ENCODE results near the gene NLRP12.

Gene NLRP12

GRCh38 chr19:53810891-53811290, 13.2 kb downstream of the NLRP12 start:
- Histone ChIP-seq H3K9ac (ENCODE audit: insufficient read length, low read depth) (no peak overlapping the region), H3K36me3 (ENCODE audit: insufficient read depth, insufficient read length, low read length) (peaks cover 8% of the 10 kb centered on the region), H3K4me1 (ENCODE audit: insufficient read depth, insufficient read length) (no peaks in the 10 kb centered on the region), H3K9me3 (ENCODE audit: insufficient read depth, low read length) (no peaks in the 10 kb centered on the region), H3K27me3 (ENCODE audit: insufficient read depth, insufficient read length) (no peaks in the 10 kb centered on the region), H3K4me3 (ENCODE audit: insufficient read length, low read depth) (no peak overlapping the region)
- TF ChIP-seq YY1 (IDR thresholded peaks at IDR 0.05; ENCODE audit: insufficient read depth, insufficient read length) (no peak), SUZ12 (IDR thresholded peaks at IDR 0.05; ENCODE audit: extremely low read depth, insufficient read depth, insufficient read length) (no peak), ZNF274 (IDR thresholded peaks at IDR 0.05; ENCODE audit: low read depth, low read length) (no peak)
- DNase-seq (ENCODE audit: low read depth, low spot score), result no peak

DNA sequence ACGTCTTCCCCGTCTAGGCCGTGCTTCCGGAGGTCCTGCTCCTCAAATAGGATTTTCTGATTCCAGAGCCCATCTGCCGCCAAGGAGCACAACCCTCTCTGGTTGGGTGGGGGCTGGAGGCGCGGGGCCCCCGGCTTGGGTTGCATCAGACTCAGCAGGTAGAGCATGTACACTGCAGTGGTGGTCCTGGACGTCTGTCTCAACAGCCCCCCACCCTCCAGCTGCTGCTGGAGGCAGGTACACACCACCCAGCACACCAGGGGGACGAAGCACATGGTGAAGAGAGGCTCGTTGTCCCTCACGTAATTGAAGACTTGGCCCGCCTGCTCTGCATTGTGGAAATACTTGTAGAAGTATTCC, 13.9 kb downstream of the NLRP12 start:
- Histone ChIP-seq H3K36me3 (ENCODE audit: insufficient read depth, insufficient read length, low read length) (peaks cover 12% of the 10 kb centered on the region), H3K4me1 (ENCODE audit: insufficient read depth, insufficient read length) (no peaks in the 10 kb centered on the region), H3K9ac (ENCODE audit: insufficient read length, low read depth) (no peak overlapping the region), H3K4me3 (ENCODE audit: insufficient read length, low read depth) (no peak overlapping the region), H3K9me3 (ENCODE audit: insufficient read depth, low read length) (no peaks in the 10 kb centered on the region), H3K27me3 (ENCODE audit: insufficient read depth, insufficient read length) (no peaks in the 10 kb centered on the region)
- DNase-seq (ENCODE audit: low read depth, low spot score), result no peak
- TF ChIP-seq SUZ12 (IDR thresholded peaks at IDR 0.05; ENCODE audit: extremely low read depth, insufficient read depth, insufficient read length), result no peak
- TF ChIP-seq YY1 (IDR thresholded peaks at IDR 0.05; ENCODE audit: insufficient read depth, insufficient read length), result no peak
- TF ChIP-seq ZNF274 (IDR thresholded peaks at IDR 0.05; ENCODE audit: low read depth, low read length), result no peak

DNA sequence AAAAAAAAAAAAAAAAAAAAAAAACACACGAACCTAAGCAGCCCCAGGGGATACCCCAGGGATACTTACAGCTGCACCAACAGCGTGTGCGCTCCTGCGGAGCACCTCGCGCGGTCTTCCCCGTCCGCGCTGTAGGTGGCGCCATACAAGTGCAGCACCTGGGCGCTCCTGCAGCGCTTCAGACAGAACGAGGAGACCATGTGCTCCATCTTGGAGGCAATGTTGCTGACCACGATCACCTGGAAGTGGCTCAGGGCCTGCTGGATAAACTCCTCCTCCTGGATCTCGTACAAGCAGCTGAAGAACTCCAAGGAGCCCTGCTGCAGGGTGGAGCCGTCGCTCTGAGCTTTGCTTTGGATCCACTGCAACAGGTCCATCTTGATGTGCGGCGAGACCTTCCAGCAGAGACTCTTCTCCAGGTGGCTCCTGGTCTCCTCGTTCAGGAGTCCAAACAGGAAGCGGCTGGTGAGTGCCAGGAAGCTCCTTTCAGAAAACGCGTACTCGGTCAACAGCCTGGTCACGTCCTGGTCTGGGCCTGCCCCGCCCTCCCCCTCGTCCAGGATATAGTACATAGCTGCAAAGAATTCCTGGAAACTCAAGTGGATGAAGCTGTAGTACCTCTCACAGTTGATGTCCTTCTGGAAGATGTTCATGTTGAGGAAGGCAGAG, 14.5 kb downstream of the NLRP12 start:
- DNase-seq (ENCODE audit: low read depth, low spot score), result no peak
- no peak overlapping the region for H3K9ac ChIP-seq (ENCODE audit: insufficient read length, low read depth)
- TF ChIP-seq YY1 (IDR thresholded peaks at IDR 0.05; ENCODE audit: insufficient read depth, insufficient read length), result no peak
- no peak for TF ChIP-seq ZNF274 (IDR thresholded peaks at IDR 0.05; ENCODE audit: low read depth, low read length)
- TF ChIP-seq SUZ12 (IDR thresholded peaks at IDR 0.05; ENCODE audit: extremely low read depth, insufficient read depth, insufficient read length), result no peak
- no peak overlapping the region for H3K4me3 ChIP-seq (ENCODE audit: insufficient read length, low read depth)
- peaks cover 14% of the 10 kb centered on the region for H3K36me3 ChIP-seq (ENCODE audit: insufficient read depth, insufficient read length, low read length)
- no peaks in the 10 kb centered on the region for H3K9me3 ChIP-seq (ENCODE audit: insufficient read depth, low read length)
- no peaks in the 10 kb centered on the region for H3K27me3 ChIP-seq (ENCODE audit: insufficient read depth, insufficient read length)
- H3K4me1 ChIP-seq (ENCODE audit: insufficient read depth, insufficient read length), result no peaks in the 10 kb centered on the region

DNA sequence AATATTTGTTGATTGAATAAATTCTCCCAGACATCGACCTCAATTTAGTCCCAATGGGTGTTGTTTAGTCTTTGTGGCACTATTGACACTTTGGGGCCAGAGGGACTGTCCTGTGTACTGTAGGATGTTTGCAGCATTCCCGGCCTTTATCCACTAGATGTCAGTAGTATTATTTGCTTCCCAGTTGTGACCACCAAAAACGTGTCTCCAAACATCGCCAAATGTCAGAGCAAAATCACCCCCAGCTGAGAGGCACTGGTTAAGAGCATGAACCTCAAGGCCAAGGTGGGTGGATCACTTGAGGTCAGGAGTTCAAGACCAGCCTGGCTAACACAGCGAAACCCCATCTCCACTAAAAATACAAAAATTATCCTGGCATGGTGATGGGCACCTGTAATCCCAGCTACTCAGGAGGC, 15.4 kb downstream of the NLRP12 start:
- H3K4me3 ChIP-seq (ENCODE audit: insufficient read length, low read depth), result no peak overlapping the region
- TF ChIP-seq SUZ12 (IDR thresholded peaks at IDR 0.05; ENCODE audit: extremely low read depth, insufficient read depth, insufficient read length), result no peak
- no peak for TF ChIP-seq ZNF274 (IDR thresholded peaks at IDR 0.05; ENCODE audit: low read depth, low read length)
- no peak for TF ChIP-seq YY1 (IDR thresholded peaks at IDR 0.05; ENCODE audit: insufficient read depth, insufficient read length)
- H3K27me3 ChIP-seq (ENCODE audit: insufficient read depth, insufficient read length), result no peaks in the 10 kb centered on the region
- H3K36me3 ChIP-seq (ENCODE audit: insufficient read depth, insufficient read length, low read length), result peaks cover 17% of the 10 kb centered on the region
- H3K9me3 ChIP-seq (ENCODE audit: insufficient read depth, low read length), result no peaks in the 10 kb centered on the region
- H3K4me1 ChIP-seq (ENCODE audit: insufficient read depth, insufficient read length), result no peaks in the 10 kb centered on the region
- DNase-seq (ENCODE audit: low read depth, low spot score), result peak; percentile 57
- H3K9ac ChIP-seq (ENCODE audit: insufficient read length, low read depth), result no peak overlapping the region

GRCh38 chr19:53801257-53801656, 22.9 kb downstream of the NLRP12 start:
- H3K4me1 ChIP-seq (ENCODE audit: insufficient read depth, insufficient read length), result no peaks in the 10 kb centered on the region
- H3K36me3 ChIP-seq (ENCODE audit: insufficient read depth, insufficient read length, low read length), result peaks cover 14% of the 10 kb centered on the region
- no peak overlapping the region for H3K9ac ChIP-seq (ENCODE audit: insufficient read length, low read depth)
- no peaks in the 10 kb centered on the region for H3K27me3 ChIP-seq (ENCODE audit: insufficient read depth, insufficient read length)
- no peak overlapping the region for H3K4me3 ChIP-seq (ENCODE audit: insufficient read length, low read depth)
- DNase-seq (ENCODE audit: low read depth, low spot score), result no peak
- no peaks in the 10 kb centered on the region for H3K9me3 ChIP-seq (ENCODE audit: insufficient read depth, low read length)
- TF ChIP-seq YY1 (IDR thresholded peaks at IDR 0.05; ENCODE audit: insufficient read depth, insufficient read length) (no peak), ZNF274 (IDR thresholded peaks at IDR 0.05; ENCODE audit: low read depth, low read length) (no peak)

DNA sequence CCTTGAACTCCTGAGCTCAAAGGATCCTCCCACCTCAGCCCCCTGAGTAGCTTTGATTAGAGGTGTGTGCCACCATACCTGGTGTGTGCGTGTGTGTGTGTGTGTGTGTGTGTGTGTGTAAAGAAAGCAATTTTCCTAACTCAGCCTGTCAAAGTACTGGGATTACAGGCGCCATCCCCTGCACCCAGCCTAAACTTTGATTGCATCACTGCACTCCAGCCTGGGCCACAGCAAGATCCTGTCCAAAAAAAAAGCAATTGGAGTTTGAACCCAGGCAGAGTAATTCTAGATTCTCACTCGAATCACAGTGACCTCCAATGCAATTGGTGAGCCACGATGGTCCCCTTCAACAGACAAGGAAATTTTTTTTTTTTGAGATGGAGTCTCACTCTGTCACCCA, 29.1 kb downstream of the NLRP12 start:
- Histone ChIP-seq H3K36me3 (ENCODE audit: insufficient read depth, insufficient read length, low read length) (peaks cover 6% of the 10 kb centered on the region), H3K4me1 (ENCODE audit: insufficient read depth, insufficient read length) (peaks cover 2% of the 10 kb centered on the region), H3K9me3 (ENCODE audit: insufficient read depth, low read length) (no peaks in the 10 kb centered on the region), H3K9ac (ENCODE audit: insufficient read length, low read depth) (no peak overlapping the region), H3K4me3 (ENCODE audit: insufficient read length, low read depth) (no peak overlapping the region), H3K27me3 (ENCODE audit: insufficient read depth, insufficient read length) (no peaks in the 10 kb centered on the region)
- DNase-seq (ENCODE audit: low read depth, low spot score), result no peak
- TF ChIP-seq SUZ12 (IDR thresholded peaks at IDR 0.05; ENCODE audit: extremely low read depth, insufficient read depth, insufficient read length) (no peak), ZNF274 (IDR thresholded peaks at IDR 0.05; ENCODE audit: low read depth, low read length) (no peak), YY1 (IDR thresholded peaks at IDR 0.05; ENCODE audit: insufficient read depth, insufficient read length) (no peak)

DNA sequence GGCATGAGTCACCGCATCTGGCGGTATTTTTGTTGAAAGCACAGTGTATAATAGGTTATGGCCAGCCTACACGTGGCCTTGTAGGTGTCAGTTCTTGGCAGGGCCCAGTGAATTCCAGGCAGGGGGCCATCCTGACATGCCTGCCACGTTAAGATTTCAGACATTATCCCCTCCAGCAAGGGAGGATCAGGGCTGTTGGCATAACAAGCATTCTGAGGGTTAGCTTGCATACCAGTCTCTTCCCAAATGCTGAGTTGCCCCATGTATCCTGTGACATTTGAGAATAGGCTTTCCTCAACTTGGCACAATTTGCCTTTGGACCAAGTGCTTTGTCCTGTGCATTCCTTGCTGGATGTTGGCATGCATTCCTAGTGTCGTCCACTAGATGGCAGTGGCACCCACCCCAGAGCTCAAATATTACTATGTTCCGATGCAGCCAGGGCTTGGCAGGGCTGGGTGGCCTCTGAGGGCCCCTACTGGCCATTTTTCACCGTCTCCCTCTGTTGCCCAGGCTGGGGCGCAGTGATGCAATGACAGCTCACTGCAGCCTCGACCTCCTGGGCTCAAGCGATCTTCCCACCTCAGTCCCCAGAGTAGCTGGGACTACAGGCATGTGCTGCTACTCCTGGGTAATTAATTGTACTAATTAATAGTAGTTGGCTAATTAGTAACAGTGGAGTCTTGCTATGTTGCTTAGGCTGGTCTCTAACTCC, 31.2 kb downstream of the NLRP12 start:
- H3K27me3 ChIP-seq (ENCODE audit: insufficient read depth, insufficient read length), result no peaks in the 10 kb centered on the region
- TF ChIP-seq ZNF274 (IDR thresholded peaks at IDR 0.05; ENCODE audit: low read depth, low read length) (no peak), YY1 (IDR thresholded peaks at IDR 0.05; ENCODE audit: insufficient read depth, insufficient read length) (no peak), SUZ12 (IDR thresholded peaks at IDR 0.05; ENCODE audit: extremely low read depth, insufficient read depth, insufficient read length) (no peak)
- no peak overlapping the region for H3K9ac ChIP-seq (ENCODE audit: insufficient read length, low read depth)
- H3K9me3 ChIP-seq (ENCODE audit: insufficient read depth, low read length), result no peaks in the 10 kb centered on the region
- H3K4me1 ChIP-seq (ENCODE audit: insufficient read depth, insufficient read length), result peaks cover 2% of the 10 kb centered on the region
- H3K36me3 ChIP-seq (ENCODE audit: insufficient read depth, insufficient read length, low read length), result peaks cover 3% of the 10 kb centered on the region
- H3K4me3 ChIP-seq (ENCODE audit: insufficient read length, low read depth), result no peak overlapping the region
- peak; percentile 79 for DNase-seq (ENCODE audit: low read depth, low spot score)

Data from NT2/D1 (cell line).